ENCODE results near the gene PTF1A. TPM values are rescaled to one million over a fixed set of nuclear protein-coding genes. Genes with fewer than 3 reads are reported as not detected.

Gene PTF1A
- total RNA-seq, 1 donor from 2014 or later = not detected

- intact Hi-C loops (cut with DNase I) = no loop called here
- ATAC-seq = no peak
- DNase-seq (ENCODE audit: low spot score) = no peak
Observed at GRCh38 chr10:23174977-23175512, 17.1 kb upstream of the PTF1A start.

- ATAC-seq (no peak), DNase-seq (ENCODE audit: low spot score) (no peak)
- intact Hi-C loops (cut with DNase I) = no loop called here
Observed at GRCh38 chr10:23186178-23186577, 5.9 kb upstream of the PTF1A start.

GRCh38 chr10:23186697-23187096, 5.4 kb upstream of the PTF1A start:
- ATAC-seq (no peak), DNase-seq (ENCODE audit: low spot score) (no peak)
- intact Hi-C loops (cut with DNase I) = no loop called here

- ATAC-seq (no peak), DNase-seq (ENCODE audit: low spot score) (no peak)
- intact Hi-C loops (cut with DNase I) = no loop called here
Observed at GRCh38 chr10:23187155-23187554, 5.0 kb upstream of the PTF1A start.

- ATAC-seq (no peak), DNase-seq (ENCODE audit: low spot score) (no peak)
- intact Hi-C loops (cut with DNase I) = no loop called here
Observed at GRCh38 chr10:23189024-23189423, 3.1 kb upstream of the PTF1A start.

GRCh38 chr10:23190872-23191763, 994 bp upstream of the PTF1A start:
- ATAC-seq (no peak), DNase-seq (ENCODE audit: low spot score) (no peak)
- intact Hi-C loops (cut with DNase I) = no loop called here

GRCh38 chr10:23192712-23193434, 761 bp downstream of the PTF1A start:
- DNase-seq (ENCODE audit: low spot score) (no peak), ATAC-seq (no peak)
- intact Hi-C loops (cut with DNase I) = no loop called here

GRCh38 chr10:23193435-23194074, 1.4 kb downstream of the PTF1A start:
- DNase-seq (ENCODE audit: low spot score) (no peak), ATAC-seq (no peak)
- intact Hi-C loops (cut with DNase I) = no loop called here

- ATAC-seq (no peak), DNase-seq (ENCODE audit: low spot score) (no peak)
- intact Hi-C loops (cut with DNase I) = no loop called here
Observed at GRCh38 chr10:23194471-23194965, 2.4 kb downstream of the PTF1A start.

GRCh38 chr10:23194966-23195845, 3.1 kb downstream of the PTF1A start:
- ATAC-seq = no peak

GRCh38 chr10:23195846-23196600, 3.9 kb downstream of the PTF1A start:
- intact Hi-C loops (cut with DNase I) = no loop called here
- no peak for ATAC-seq
- no peak for DNase-seq (ENCODE audit: low spot score)

More at GRCh38 chr10:23194966-23195845, 3.1 kb downstream of the PTF1A start:
- DNase-seq (ENCODE audit: low spot score) = no peak
- intact Hi-C loops (cut with DNase I) = no loop called here

GRCh38 chr10:23196915-23197314, 4.8 kb downstream of the PTF1A start:
- ATAC-seq (no peak), DNase-seq (ENCODE audit: low spot score) (no peak)
- intact Hi-C loops (cut with DNase I) = no loop called here

- DNase-seq (ENCODE audit: low spot score) (no peak), ATAC-seq (no peak)
- intact Hi-C loops (cut with DNase I) = no loop called here
Observed at GRCh38 chr10:23197416-23197861, 5.3 kb downstream of the PTF1A start.

- DNase-seq (ENCODE audit: low spot score) (no peak), ATAC-seq (no peak)
- intact Hi-C loops (cut with DNase I) = no loop called here
Observed at GRCh38 chr10:23198610-23198939, 6.5 kb downstream of the PTF1A start.

- no peak for ATAC-seq
- no peak for DNase-seq (ENCODE audit: low spot score)
- intact Hi-C loops (cut with DNase I) = no loop called here
Observed at GRCh38 chr10:23198940-23199767, 7.0 kb downstream of the PTF1A start.

GRCh38 chr10:23199768-23200511, 7.8 kb downstream of the PTF1A start:
- intact Hi-C loops (cut with DNase I) = no loop called here
- no peak for ATAC-seq
- DNase-seq (ENCODE audit: low spot score) = no peak
